Right lobe of liver (tissue), 6 donors: ENCODE measurements around the gene DCAF15. TPM values are rescaled to one million over a fixed set of nuclear protein-coding genes. Genes with fewer than 3 reads are reported as not detected.

Experiments used
- ATAC-seq, 4 donors: fragments of 200-7000 bp; cut with Tn5 transposase; one replicate each; pipeline ENCODE4 v1.9.1; 2020; ENCODE audit warnings: mild to moderate bottlenecking in 4 of 4, moderate library complexity in 4 of 4
- DNase-seq, 3 donors: peaks; one replicate each; pipeline ENCODE4 v3.0.0-alpha.2; 2020
- H3K27ac ChIP-seq, 3 donors: fragments of 200-600 bp; one replicate each; pipeline ENCODE4 v1.8.0; 2022
- H3K27me3 ChIP-seq, 2 donors: fragments of 200-600 bp; one replicate each; pipeline ENCODE4 v1.8.0; 2022
- H3K36me3 ChIP-seq, 4 donors: fragments of 200-600 bp; sonication (generic) in 1 of 4; one replicate each; pipeline versions ENCODE4 v1.5.1 to v1.8.0; 2017 to 2022; ENCODE audit warnings: control low read depth in 1 of 4
- H3K4me1 ChIP-seq, 4 donors: fragments of 200-600 bp; sonication (generic) in 1 of 4; one replicate each; pipeline versions ENCODE4 v1.5.1 to v1.8.0; 2017 to 2022; ENCODE audit warnings: control low read depth in 1 of 4
- H3K4me3 ChIP-seq, 3 donors: fragments of 200-600 bp; one replicate each; pipeline ENCODE4 v1.8.0; 2022
- H3K9me3 ChIP-seq, 4 donors: fragments of 200-600 bp; sonication (generic) in 1 of 4; one replicate each; pipeline versions ENCODE4 v1.5.1 to v1.8.0; 2017 to 2022; ENCODE audit warnings: control low read depth in 1 of 4
- CTCF ChIP-seq, 4 donors: fragments of 200-600 bp in 3 of 4; fragments of 450-650 bp in 1 of 4; IDR thresholded peaks; one replicate each; pipeline versions ENCODE4 v1.5.1 to v1.8.0; 2016 to 2022; ENCODE audit warnings: antibody characterized with exemption in 4 of 4, mild to moderate bottlenecking in 2 of 4
- POLR2A ChIP-seq: fragments of 450-650 bp; IDR thresholded peaks from one replicate; pipeline ENCODE4 v1.6.1; 2017; ENCODE audit warnings: antibody characterized with exemption, mild to moderate bottlenecking
- WGBS: methylation state at CpG from one replicate; pipeline ENCODE4 v1.1.6; 2018; ENCODE audit warnings: low coverage, low lambda C conversion rate; ENCODE audit not compliant: insufficient coverage; ENCODE audit errors: missing lambda C conversion rate; 5-methylcytosine and 5-hydroxymethylcytosine counted together
- intact Hi-C, 2 donors: fragments of 100-400 bp; cut with DNase I; formaldehyde crosslinking; loops; one replicate each; pipeline versions ENCODE4 v1.11.2 to v1.14.1; 2022
- total RNA-seq, 6 experiments: library from RNA; depleted of rRNA in 2 of 6; stranded (reverse); fragments of >200 nt in 2 of 6; fragmentation: NEBNext Ultra II Directional in 3 of 6; extraction: Animal tissue kit (Norgen Biotek cat#: 25700) in 3 of 6; gene quantifications; one replicate each; pipeline versions ENCODE4 v1.1.0 to v1.2.4, GENCODE V29; 2016 to 2023
- donor health status: DM: no; HTN: yes; CAD: no.
- donor health status: DM: no; HTN: no; CAD: no.
- donor health status: DM: no; HTN: no; CAD: no.
- donor health status: DM: no; HTN: yes; CAD: no.
- donor health status: DM: no; HTN: yes; CAD: no.

DCAF15 gene
- total RNA-seq, 6 experiments from 2014 or later, result 5.6 to 8.7 (median 7.7) TPM

- TF ChIP-seq POLR2A, result no peak
- TF ChIP-seq CTCF (IDR thresholded peaks at IDR 0.05), result no peak
- H3K27ac ChIP-seq, result no peak overlapping the region
- no peak for DNase-seq
- intact Hi-C loops, result no loop called here
- no peaks in the 10 kb centered on the region for H3K27me3 ChIP-seq
- H3K4me3 ChIP-seq, result no peak overlapping the region
- no peaks in the 10 kb centered on the region for H3K4me1 ChIP-seq
- H3K36me3 ChIP-seq, result peaks cover 0 to 31% (median 10%) of the 10 kb centered on the region in 4 donors
- peak; percentile 19 to 43 (median 42) for ATAC-seq
- WGBS, result 69% methylated on average over 3 of the region's 8 CpGs
- no peaks in the 10 kb centered on the region for H3K9me3 ChIP-seq
These were observed 25.6 kb upstream of the DCAF15 start for GRCh38 chr19:13926715-13927114.

GRCh38 chr19:13929340-13929739, 23.0 kb upstream of the DCAF15 start:
- Histone ChIP-seq H3K9me3 (no peaks in the 10 kb centered on the region), H3K36me3 (peaks cover 0 to 16% (median 0%) of the 10 kb centered on the region in 4 donors), H3K4me3 (no peak overlapping the region), H3K27me3 (no peaks in the 10 kb centered on the region), H3K4me1 (no peaks in the 10 kb centered on the region), H3K27ac (no peak overlapping the region)
- 78% methylated on average over 4 of the region's 12 CpGs for WGBS
- no peak for DNase-seq
- no peak for ATAC-seq
- intact Hi-C loops, result no loop called here
- TF ChIP-seq POLR2A, result no peak
- TF ChIP-seq CTCF (IDR thresholded peaks at IDR 0.05), result no peak

- Histone ChIP-seq H3K4me1 (no peaks in the 10 kb centered on the region), H3K4me3 (no peak overlapping the region), H3K9me3 (no peaks in the 10 kb centered on the region), H3K27me3 (no peaks in the 10 kb centered on the region), H3K36me3 (peaks cover 0 to 10% (median 0%) of the 10 kb centered on the region in 4 donors), H3K27ac (no peak overlapping the region)
- DNase-seq, result no peak
- TF ChIP-seq CTCF (IDR thresholded peaks at IDR 0.05), result no peak
- no peak for TF ChIP-seq POLR2A
- WGBS, result 79% methylated on average over 4 of the region's 17 CpGs
- intact Hi-C loops, result no loop called here
- no peak for ATAC-seq
These were observed 22.4 kb upstream of the DCAF15 start for GRCh38 chr19:13929956-13930355.

- no peaks in the 10 kb centered on the region for H3K27me3 ChIP-seq
- ATAC-seq (no peak), DNase-seq (no peak)
- H3K4me3 ChIP-seq, result no peak overlapping the region
- no CpG with 5 or more reads among the region's 17 CpGs for WGBS
- intact Hi-C loops, result no loop called here
- H3K27ac ChIP-seq, result no peak overlapping the region
- TF ChIP-seq POLR2A (no peak), CTCF (IDR thresholded peaks at IDR 0.05) (no peak)
- no peaks in the 10 kb centered on the region for H3K9me3 ChIP-seq
- no peaks in the 10 kb centered on the region for H3K4me1 ChIP-seq
- peaks cover 0 to 9% (median 0%) of the 10 kb centered on the region in 4 donors for H3K36me3 ChIP-seq
These were observed 21.9 kb upstream of the DCAF15 start for GRCh38 chr19:13930402-13930801.
